HG03097 (cell line): ENCODE measurements around the gene SBNO1.
"Not testable (repeated sequence)": the region's sequence is repeated elsewhere in the genome, so short reads cannot be mapped to it uniquely, and the experiment has no call there.

ENCODE experiments used
- ATAC-seq: cut with Tn5 transposase; IDR thresholded peaks from one replicate; pipeline ENCODE4 v1.9.1; 2021; ENCODE audit not compliant: unreplicated experiment, low FRiP score

The SBNO1 gene

GRCh38 chr12:123356159-123356670 lies 8.4 kb downstream of the SBNO1 start:
- ATAC-seq = no peak

GRCh38 chr12:123354600-123354999 lies 10.0 kb downstream of the SBNO1 start:
- no peak for ATAC-seq

GRCh38 chr12:123351349-123351748 lies 13.3 kb downstream of the SBNO1 start:
- ATAC-seq = no peak

- no peak for ATAC-seq
Observed at GRCh38 chr12:123346946-123347345, 17.7 kb downstream of the SBNO1 start.

GRCh38 chr12:123344086-123344485 lies 20.6 kb downstream of the SBNO1 start:
- ATAC-seq = no peak

- ATAC-seq = no peak
Observed at GRCh38 chr12:123337070-123337469, 27.6 kb downstream of the SBNO1 start.

- ATAC-seq = no peak
Observed at GRCh38 chr12:123336530-123336929, 28.1 kb downstream of the SBNO1 start.

- ATAC-seq = no peak
Observed at GRCh38 chr12:123335490-123335889, 29.2 kb downstream of the SBNO1 start.

- ATAC-seq = no peak
Observed at GRCh38 chr12:123329799-123330198, 34.8 kb downstream of the SBNO1 start.

GRCh38 chr12:123319826-123320225 lies 44.8 kb downstream of the SBNO1 start:
- ATAC-seq = no peak

GRCh38 chr12:123319273-123319672 lies 45.4 kb downstream of the SBNO1 start:
- no peak for ATAC-seq

GRCh38 chr12:123313046-123313445 lies 51.6 kb downstream of the SBNO1 start:
- ATAC-seq = not testable (repeated sequence)

GRCh38 chr12:123306200-123306599 lies 58.4 kb downstream of the SBNO1 start:
- ATAC-seq = no peak

GRCh38 chr12:123305136-123305535 lies 59.5 kb downstream of the SBNO1 start:
- no peak for ATAC-seq

GRCh38 chr12:123293178-123293760 lies 71.4 kb downstream of the SBNO1 start:
- no peak for ATAC-seq

GRCh38 chr12:123289911-123290310 lies 74.7 kb downstream of the SBNO1 start:
- ATAC-seq = no peak

- no peak for ATAC-seq
Observed at GRCh38 chr12:123288751-123289346, 75.8 kb downstream of the SBNO1 start.

- no peak for ATAC-seq
Observed at GRCh38 chr12:123286652-123287373, 77.8 kb downstream of the SBNO1 start.

- no peak for ATAC-seq
Observed at GRCh38 chr12:123284669-123285068, 80.0 kb downstream of the SBNO1 start.

- no peak for ATAC-seq
Observed at GRCh38 chr12:123283461-123283860, 81.2 kb downstream of the SBNO1 start.

- no peak for ATAC-seq
Observed at GRCh38 chr12:123282111-123282510, 82.5 kb downstream of the SBNO1 start.

GRCh38 chr12:123280971-123281370 lies 83.7 kb downstream of the SBNO1 start:
- ATAC-seq = no peak
